Superior temporal gyrus (tissue), 1 donor: Measurements from ENCODE around the gene PAFAH1B1.
"Not testable (repeated sequence)": the region's sequence is repeated elsewhere in the genome, so short reads cannot be mapped to it uniquely, and the experiment has no call there.

Experiments used
- DNase-seq: peaks from one replicate; pipeline ENCODE4 v3.0.0-alpha.2; 2016; ENCODE audit errors: extremely low spot score

The PAFAH1B1 gene

DNA sequence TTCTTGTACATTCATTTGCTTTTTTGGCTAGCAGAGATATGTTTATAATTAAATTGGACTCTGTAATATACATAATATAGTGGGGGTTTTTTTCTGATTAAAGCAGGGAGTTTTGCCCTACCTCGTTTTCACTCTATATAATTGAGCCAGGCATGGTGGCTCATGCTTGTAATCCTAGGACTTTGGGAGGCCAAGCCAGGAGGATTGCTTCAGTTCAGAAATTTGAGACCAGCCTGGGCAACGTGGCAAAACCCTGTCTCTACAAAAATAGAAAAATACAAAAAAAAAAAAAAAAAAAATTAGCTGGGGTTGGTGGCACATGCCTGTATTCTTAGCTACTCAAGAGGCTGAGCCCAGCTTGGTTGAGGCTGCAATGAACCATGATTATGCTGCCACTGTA, 42.2 kb downstream of the PAFAH1B1 start:
- no peak for DNase-seq

DNA sequence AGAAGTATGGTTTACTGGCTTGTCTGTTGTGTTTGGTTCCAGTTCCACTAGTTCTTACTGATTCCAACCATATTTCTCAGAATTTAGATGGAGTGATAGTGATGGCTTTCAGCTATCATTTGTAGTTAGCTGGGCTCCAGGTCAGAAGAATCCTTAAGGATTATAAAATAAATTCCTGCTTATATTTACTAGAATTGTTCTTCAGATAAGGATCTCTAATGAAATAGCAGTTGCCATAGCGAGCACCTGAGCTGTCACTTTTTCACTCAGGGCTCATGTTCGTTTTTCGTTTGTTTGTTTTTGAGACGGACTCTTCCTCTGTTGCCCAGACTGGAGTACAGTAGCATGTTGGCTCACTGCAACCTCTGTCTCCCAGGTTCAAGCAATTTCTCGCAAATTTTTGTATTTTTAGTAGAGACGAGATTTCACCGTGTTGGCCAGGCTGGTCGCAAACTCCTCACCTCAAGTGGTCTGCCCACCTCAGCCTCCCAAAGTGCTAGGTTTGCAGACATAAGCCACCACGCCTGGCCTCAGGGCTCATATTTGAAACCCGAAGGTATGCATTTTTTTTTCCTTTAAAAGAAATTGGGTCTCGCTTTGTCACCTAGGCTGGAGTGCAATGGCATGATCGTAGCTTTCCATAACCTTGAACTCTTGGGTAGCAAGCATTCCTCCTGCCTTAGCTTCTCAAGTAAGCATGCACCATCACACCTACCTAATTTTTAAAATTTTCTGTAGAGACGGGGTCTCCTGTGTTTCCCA, 42.9 kb downstream of the PAFAH1B1 start:
- no peak for DNase-seq

DNA sequence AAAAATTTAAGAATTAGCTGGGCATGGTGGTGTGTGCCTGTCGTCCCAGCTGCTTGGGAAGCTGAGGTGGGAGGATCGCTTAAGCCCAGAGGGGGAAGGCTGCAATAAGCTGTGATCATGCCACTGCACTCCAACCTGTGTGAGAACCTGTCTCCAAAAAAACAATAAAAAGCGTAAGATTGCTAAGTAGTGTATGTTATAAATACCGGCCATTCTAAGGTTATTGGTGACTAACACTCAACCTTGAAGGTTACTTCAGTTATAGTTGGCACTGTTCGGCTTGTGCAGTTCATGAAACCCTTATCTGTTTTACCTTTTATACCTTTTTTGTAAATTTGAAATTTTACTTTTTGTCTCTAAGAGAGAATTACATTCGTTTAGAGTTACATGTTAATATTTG, 44.0 kb downstream of the PAFAH1B1 start:
- DNase-seq, result no peak

DNA sequence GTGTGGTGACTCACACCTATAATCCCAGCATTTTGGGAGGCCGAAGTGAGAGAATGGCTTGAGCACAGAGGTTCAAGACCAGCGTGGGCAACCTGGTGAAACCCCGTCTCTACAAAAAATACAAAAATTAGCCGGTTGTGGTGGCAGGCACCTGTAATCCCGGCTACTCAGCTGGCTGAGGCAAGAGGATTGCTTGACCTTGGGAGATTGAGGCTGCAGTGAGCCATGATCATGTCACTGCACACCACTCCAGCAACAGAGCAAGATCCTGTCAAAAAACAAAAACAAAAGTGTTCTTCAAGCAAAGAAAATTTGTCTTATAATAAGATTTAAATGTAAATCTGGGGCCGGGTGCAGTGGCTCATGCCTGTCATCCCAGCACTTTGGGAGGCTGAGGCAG, 51.5 kb downstream of the PAFAH1B1 start:
- DNase-seq, result no peak

DNA sequence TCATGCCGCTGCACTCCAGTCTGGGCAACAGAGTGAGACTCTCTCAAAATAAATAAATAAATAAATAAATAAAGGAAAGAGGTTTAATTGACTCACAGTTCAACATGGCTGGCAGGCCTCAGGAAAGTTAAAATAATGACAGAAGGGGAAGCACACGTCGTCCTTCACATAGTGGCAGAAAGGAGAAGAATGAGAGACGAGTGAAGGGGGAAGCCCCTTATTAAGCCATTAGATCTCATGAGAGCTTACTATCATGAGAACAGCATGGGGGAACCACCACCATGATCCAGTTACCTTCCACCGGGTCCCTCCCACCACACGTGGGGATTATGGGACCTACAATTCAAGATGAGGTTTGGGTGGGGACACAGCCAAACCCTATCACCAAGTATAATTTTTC, 54.5 kb downstream of the PAFAH1B1 start:
- no peak for DNase-seq

DNA sequence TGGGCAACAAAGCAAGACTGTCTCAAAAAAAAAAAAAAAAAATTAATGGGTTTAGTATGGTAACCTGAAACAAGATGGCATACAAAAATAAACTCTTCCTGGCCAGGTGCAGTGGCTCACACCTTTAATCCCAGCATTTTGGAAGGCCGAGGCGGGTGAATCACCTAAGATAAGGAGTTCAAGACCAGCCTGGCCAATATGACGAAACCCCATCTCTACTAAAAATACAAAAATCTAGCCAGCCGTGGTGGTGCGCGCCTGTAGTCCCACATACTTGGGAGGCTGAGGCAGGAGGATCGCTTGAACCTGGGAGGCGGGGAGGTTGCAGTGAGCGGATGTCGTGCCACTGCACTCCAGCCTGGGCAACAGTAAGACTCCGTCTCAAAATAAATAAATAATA, 55.7 kb downstream of the PAFAH1B1 start:
- DNase-seq, result no peak

DNA sequence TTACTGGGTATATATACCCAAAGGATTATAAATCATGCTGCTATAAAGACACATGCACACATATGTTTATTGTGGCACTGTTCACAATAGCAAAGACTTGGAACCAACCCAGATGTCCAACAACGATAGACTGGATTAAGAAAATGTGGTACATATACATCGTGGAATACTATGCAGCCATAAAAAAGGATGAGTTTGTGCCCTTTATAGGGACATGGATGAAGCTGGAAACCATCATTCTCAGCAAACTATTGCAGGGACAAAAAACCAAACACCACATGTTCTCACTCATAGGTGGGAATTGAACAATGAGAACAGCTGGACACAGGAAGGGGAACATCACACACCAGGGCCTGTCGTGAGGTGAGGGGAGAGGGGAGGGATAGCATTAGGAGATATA, 59.5 kb downstream of the PAFAH1B1 start:
- DNase-seq, result not testable (repeated sequence)

DNA sequence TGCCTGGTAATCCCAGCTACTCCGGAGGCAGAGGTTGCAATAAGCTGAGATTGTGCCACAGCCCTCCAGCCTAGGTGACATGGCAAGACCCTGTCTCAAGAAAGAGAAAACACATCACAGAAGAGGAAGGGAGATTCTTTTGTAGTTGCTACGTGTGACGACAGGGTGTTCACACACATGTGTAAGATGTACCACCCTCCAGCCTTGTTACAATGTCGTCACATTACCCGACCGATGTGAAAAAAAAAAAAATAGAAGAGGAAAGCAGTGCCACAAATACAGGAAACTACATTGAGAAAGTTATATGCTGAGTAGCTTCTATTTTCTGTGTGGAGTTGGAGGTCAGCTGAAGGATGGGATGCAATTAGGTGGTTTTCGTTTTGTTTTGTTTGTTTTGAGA, 62.1 kb downstream of the PAFAH1B1 start:
- no peak for DNase-seq

DNA sequence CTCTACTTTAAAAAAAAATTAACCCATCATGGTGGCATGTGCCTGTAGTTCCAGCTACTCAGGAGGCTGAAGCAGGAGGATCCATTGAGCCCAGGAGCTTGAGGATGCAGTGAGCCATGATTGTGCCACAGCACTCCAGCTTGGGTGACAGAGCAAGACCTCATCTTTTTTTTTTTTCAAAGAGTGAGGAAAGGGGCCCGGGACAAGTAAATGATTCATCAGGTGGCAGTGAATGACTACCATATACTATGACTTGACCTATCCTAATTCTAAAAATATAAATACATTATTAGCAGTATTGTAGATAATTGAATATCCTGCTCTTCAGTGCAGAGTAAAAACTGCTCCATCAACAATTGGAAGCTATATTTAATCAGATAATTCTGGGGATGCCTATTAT, 62.8 kb downstream of the PAFAH1B1 start:
- no peak for DNase-seq

DNA sequence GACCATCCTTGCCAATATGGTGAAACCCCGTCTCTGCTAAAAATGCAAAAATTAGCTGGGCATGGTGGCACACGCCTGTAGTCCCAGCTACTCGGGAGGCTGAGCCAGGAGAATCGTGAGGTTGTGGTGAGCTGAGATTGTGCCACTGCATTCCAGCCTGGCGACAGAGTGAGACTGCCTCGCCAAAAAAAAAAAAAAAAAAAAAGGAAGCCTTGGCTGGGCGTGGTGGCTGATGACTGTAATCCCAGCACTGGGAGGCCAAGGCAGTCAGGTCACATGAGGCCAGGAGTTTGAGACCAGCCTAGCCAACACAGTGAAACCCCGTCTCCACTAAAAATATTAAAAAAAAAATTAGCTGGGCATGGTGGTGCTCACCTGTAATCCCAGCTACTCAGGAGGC, 65.9 kb downstream of the PAFAH1B1 start:
- DNase-seq, result not testable (repeated sequence)

DNA sequence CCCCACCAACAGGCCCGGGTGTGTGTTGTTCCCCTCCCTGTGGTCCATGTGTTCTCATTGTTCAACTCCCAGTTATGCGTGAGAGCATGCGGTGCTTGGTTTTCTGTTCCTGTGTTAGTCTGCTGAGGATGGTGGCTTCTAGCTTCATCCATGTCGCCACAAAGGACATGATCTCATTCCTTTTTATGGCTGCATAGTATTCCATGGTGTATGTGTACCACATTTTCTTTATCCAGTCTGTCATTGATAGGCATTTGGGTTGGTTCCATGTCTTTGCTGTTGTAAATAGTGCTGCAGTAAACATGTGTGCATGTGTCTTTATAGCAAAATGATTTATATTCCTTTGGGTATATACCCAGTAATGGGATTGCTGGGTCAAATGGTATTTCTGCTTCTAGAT, 67.0 kb downstream of the PAFAH1B1 start:
- DNase-seq, result not testable (repeated sequence)

DNA sequence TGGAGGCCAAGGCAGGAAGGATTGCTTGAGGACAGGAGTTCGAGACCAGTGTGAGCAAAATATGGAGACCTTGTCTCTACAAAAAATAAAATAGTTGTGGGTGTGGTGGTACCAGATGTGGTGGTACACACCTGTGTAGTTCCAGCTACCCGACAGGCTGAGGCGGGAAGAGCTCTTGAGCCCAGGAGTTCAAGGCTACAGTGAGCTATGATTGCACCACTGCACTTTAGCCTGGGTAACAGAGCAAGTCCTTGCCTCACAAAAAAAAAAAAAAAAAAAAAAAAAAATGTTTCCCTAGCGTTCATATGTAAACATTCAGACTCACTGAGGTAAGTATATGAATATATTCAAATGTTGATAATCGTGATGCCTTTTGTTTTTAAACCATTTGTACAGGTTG, 78.6 kb downstream of the PAFAH1B1 start:
- DNase-seq, result no peak

DNA sequence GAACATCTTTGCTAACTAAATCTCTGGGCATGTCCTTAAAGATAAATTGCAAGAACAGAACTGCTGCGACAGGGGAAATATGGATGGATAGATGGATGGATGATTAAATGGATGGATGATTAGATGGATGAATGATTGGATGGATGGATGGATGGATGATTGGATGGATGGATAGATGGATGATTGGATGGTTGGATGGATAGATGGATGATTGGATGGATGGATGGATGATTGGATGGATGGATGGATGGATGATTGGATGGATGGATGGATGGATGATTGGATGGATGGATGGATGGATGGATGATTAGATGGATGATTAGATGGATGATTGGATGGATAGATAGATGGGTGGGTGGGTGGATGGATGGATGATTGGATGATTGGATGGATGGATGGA, 85.8 kb downstream of the PAFAH1B1 start:
- DNase-seq, result not testable (repeated sequence)

DNA sequence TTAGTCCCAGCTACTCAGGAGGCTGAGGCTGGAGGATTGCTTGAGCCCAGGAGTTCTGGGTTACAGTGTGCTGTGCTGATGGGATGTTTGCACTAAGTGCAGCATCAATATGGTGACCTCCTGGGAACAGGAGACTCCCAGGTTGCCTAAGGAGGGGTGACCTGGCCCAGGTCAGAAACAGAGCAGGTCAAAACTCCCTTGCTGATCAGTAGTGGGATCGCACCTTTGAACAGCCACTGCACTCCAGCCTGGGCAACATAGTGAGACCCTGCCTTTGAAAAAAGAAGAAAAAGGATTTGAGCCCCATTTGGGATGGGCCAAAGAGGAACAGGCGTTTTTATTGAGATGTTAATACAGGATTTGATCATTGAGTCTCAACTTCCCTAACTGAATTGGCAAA, 87.5 kb downstream of the PAFAH1B1 start:
- DNase-seq, result no peak

DNA sequence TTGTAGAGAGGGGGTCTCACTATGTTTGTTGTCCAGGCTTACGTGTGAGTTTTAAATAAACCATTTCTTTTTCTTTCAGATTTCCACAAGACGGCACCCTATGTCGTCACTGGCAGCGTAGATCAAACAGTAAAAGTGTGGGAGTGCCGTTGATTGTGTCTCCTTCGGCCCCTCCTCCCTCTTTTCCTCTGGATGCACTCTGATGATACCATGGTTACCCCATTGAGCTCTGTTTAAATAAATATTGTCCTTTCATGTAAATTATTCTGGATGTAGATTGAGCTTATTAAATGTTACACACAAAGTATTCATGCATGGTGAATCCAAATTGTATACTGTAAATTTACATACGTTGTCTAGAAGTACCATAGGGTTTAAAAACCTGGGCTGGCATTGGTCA, 88.2 kb downstream of the PAFAH1B1 start:
- no peak for DNase-seq

DNA sequence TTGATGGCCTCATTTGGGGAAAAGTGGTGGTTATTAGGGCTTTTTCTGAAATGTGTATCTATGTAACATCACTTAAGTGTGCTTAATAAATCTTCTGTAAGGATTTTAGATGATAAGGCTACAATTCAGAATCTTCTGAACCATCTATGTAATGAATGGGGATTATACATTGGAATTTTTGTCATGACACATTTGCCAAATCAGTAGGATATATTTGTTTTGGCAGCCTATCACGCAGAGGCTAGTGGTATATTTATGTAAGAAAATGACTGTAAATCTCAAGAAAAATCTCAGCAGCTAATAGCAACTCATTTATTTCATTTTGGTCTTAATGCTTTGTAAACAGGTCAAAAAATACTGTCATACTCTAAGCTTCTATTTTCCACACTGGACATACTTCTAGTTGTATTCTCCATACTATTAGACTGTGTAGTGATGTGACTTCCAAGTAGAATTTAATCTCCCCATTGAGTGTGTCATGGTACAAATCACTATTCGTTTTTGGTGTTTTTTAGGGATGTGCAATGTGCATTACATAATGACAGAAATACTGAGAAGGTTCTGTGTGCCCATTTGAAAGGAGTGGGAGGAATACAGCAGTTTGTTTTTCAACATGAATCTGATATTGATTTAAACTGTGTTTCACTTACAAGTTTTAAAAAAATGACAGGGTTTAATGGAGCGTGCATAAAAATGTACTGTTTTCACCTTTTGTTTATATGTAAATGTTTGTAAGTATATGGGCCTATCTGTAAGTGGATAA, 88.9 kb downstream of the PAFAH1B1 start:
- peak; percentile 53 for DNase-seq

DNA sequence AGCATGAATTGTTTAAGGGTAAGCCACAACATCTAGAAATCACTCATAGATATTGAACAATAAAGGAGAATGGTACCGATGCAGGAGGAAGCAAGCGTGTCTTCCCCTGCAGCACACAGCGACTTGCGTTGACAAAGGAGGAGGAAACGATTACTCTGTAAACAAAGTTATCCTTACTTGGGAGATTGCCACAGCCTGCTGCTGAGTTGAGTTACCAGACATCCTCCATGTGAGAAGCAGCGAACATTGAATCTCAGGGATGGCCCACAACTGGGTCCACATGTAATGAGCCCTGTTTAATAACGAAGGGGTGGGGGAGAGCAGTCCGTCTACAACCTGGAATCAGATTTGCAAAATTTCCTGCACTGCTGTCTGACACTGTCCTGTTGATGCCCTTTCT, 90.5 kb downstream of the PAFAH1B1 start:
- no peak for DNase-seq

DNA sequence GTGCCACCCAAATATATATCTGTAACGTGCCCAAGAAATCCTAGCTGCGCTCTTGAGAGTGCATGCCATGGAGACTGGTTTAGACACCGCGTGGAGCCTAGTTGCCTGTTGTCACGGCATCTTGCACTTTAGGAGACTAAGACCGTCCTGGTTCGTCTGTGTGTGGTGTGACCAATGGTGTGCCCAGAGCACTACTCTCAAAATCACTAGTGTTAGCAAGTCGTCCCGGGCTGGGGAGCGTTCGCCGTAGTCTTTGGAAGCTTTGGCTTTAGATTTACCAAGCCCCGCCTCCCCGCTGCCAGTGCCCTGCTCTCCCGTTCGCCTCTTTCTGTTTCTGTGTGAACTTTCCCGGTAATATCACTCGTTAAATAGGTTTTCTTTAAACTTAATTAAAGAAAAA, 91.1 kb downstream of the PAFAH1B1 start:
- DNase-seq, result no peak

DNA sequence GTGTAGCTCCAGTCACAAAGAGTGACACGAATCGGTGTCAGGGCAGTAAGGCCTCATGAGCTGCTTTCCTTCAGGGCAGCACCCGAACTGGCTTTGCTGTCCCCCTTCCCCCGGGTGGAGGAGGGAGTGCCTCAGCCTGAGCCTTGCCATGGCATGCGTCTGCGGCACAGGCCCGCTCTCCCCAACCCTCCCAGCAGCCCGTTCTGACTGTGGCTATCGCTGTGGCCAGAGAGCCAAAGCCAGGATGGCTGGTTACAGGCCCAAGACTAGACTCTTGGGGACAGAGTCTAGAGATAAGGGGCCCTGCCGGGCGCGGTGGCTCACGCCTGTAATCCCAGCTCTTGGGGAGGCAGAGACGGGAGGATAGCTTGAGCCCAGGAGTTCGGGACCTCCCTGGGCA, 92.2 kb downstream of the PAFAH1B1 start:
- no peak for DNase-seq

DNA sequence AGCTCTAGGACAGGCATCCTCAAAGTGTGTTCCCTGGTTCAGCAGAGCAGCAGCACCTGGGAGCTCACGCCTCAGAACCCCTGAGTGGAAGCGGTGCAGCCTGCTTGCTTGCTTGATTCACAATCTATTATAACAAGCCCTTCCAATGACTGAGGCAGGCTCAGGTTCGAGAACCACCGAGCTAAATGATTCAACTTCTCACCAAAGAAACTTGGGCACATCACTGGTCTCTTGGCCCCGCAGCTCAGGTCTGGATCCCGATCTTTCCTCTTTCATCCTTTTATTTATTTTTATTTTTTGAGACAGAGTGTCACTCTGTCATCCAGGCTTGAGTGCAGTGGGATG, 93.6 kb downstream of the PAFAH1B1 start:
- DNase-seq, result no peak

DNA sequence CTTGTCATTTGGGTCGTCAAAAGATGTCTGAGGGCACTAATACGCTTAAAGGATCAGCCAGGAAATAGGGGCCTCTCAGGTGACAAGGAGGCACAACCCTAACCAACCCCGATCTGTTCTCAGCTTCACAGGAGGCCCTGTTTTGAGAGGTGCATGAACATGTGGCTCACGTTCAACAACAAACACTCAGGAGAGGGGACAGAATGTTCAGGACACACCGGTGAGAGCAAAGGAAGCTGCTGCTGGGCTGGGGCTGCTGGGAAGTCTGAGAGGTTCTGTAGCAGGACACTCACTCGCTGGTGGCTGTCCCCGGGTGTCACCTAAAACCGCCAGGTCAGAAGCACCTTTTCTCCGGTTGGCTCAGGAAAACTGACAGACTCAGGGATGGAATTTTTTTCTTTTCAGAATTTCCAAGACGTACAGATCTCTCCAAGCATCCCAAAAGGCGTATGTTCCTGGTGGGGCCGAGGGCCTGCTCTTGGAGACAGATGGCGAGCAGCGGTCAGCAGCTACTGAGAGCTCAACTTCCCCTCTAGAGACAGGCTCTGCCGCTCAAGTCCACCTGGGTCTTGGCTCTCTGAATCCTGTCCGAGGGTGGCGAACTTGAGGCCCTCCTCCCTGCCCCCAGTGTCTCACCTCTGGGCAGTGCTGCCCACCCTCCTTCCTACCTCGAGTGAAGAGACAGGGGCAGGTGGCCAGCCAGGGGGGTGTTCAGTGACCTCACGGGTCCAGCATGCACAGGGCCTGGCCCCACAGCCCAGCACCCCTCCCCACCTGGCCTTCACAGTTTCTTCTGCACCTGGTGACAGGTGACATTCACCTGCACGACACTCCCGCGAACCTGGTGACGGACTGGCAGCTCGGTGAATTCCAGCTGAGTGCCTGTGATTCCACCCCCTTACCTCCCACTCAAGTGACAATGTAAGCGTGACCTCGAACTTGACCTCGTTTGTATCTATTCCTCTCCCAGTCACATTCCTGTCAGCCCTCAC, 95.2 kb downstream of the PAFAH1B1 start:
- no peak for DNase-seq

DNA sequence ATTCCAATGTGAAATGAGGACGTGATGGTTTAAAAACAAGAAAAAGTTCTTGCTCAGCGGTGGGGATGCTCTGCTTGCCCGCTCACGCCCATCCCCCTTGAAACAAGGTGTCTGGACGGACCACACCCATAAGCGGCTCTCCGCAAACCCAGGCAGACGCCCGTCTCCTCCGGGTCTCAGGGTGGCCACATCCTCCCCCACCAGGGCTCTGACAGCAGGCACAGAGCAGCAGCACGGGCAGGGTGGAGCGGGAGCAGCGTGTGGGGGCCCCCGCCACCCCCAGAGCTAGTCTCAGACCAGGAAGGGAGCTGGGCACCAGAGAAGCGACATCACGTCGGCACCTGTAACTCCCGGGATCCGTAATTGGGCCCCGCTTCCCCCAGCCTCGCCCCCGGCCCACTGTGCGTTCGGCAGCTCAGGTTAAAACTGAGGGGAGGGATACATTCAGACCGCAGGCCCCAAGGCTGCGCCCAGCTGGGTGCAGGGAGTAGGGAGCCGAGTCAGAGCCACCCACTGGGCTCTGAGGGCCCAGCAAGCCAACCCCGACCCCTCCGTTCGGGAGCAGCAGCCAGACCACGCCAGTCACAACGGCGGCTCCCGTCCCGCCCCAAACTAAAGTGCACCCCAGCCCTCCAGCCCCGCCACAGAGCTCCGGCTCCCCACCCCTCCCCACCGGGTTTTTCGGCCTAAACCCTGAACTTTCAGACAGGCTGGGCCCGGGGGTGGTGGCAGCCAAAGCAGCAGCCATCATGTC, 96.1 kb downstream of the PAFAH1B1 start:
- no peak for DNase-seq
